MM.1S (cell line): ENCODE results near the gene MAD1L1.

ENCODE experiments used
- CTCF ChIP-seq: fragments of 300-600 bp; sonication (generic); IDR thresholded peaks from 2 replicates; pipeline ENCODE4 v1.5.1; 2016; ENCODE audit warnings: antibody characterized with exemption, low read length, mixed read lengths
- EZH2 ChIP-seq: fragments of 300-600 bp; sonication (generic); optimal IDR thresholded peaks from 2 replicates; pipeline ENCODE3; 2017; ENCODE audit warnings: low read depth, mild to moderate bottlenecking, antibody characterized with exemption, low read length, mixed read lengths
- EZH2phosphoT487 ChIP-seq: fragments of 300-600 bp; sonication (generic); IDR thresholded peaks from 2 replicates; pipeline ENCODE4 v1.6.1; 2018; ENCODE audit warnings: antibody characterized with exemption, low read length

GRCh38 chr7:2112261-2113198 is 120.2 kb downstream of the MAD1L1 start:
- TF ChIP-seq CTCF (no peak), EZH2 (no peak), EZH2phosphoT487 (no peak)
